Keratinocyte (primary cell): ENCODE data around the gene COQ8A. TPM values are rescaled to one million over a fixed set of nuclear protein-coding genes. Genes with fewer than 3 reads are reported as not detected.

Experiments
- DNase-seq: peaks from one replicate; pipeline ENCODE4 v3.0.0-alpha.2; 2011; ENCODE audit warnings: low read depth, missing footprints, low spot score
- FAIRE-seq: peaks from 2 replicates; lab custom pipeline; 2011; peaks lifted over from hg19 to GRCh38; lab: Jason Lieb, UNC
- H2AFZ ChIP-seq: 2 replicates; pipeline ENCODE4 v1.6.0; 2012; ENCODE audit warnings: low read length, control low read depth, inconsistent platforms; ENCODE audit not compliant: control insufficient read depth
- H3K27ac ChIP-seq: 2 replicates; pipeline ENCODE4 v1.5.1; 2011; ENCODE audit warnings: low read length; ENCODE audit not compliant: control insufficient read depth, insufficient read depth
- H3K27me3 ChIP-seq: 3 replicates; pipeline ENCODE4 v1.6.0; 2011; ENCODE audit warnings: low read length; ENCODE audit not compliant: control insufficient read depth, insufficient read depth; ENCODE audit errors: extremely low read depth
- H3K36me3 ChIP-seq, 2 experiments: 2 replicates in 1 of 2; 3 replicates in 1 of 2; pipeline ENCODE4 v1.5.1; 2011; ENCODE audit warnings: low read length in 2 of 2, mild to moderate bottlenecking in 1 of 2; ENCODE audit not compliant: control insufficient read depth in 2 of 2, insufficient read depth in 2 of 2; ENCODE audit errors: extremely low read depth in 1 of 2
- H3K4me1 ChIP-seq: 3 replicates; pipeline ENCODE4 v1.5.1; 2011; ENCODE audit warnings: low read length; ENCODE audit not compliant: control insufficient read depth, insufficient read depth; ENCODE audit errors: extremely low read depth
- H3K4me2 ChIP-seq: 3 replicates; pipeline ENCODE4 v1.6.0; 2011; ENCODE audit warnings: low read depth, low read length; ENCODE audit not compliant: control insufficient read depth, insufficient read depth; ENCODE audit errors: extremely low read depth
- H3K4me3 ChIP-seq, 3 experiments: fragments of 200-600 bp in 1 of 3; sonication (generic) in 1 of 3; 2 replicates in 2 of 3; 3 replicates in 1 of 3; pipeline ENCODE4 v1.5.1; 2011 to 2016; ENCODE audit warnings: low read length in 3 of 3, mild to moderate bottlenecking in 3 of 3, control low read depth in 2 of 3, inconsistent platforms in 1 of 3, low read depth in 1 of 3, mixed read lengths in 1 of 3, mixed run types in 1 of 3, moderate library complexity in 1 of 3; ENCODE audit not compliant: control insufficient read depth in 2 of 3, insufficient read depth in 2 of 3; ENCODE audit errors: extremely low read depth in 1 of 3
- H3K79me2 ChIP-seq: 2 replicates; pipeline ENCODE4 v1.6.0; 2012; ENCODE audit warnings: low read length; ENCODE audit not compliant: control insufficient read depth, insufficient read depth
- H3K9ac ChIP-seq: 3 replicates; pipeline ENCODE4 v1.6.0; 2011; ENCODE audit warnings: low read length; ENCODE audit not compliant: control insufficient read depth, insufficient read depth; ENCODE audit errors: extremely low read depth
- H3K9me1 ChIP-seq: 3 replicates; pipeline ENCODE4 v1.6.0; 2011; ENCODE audit warnings: low read length; ENCODE audit not compliant: control insufficient read depth, insufficient read depth; ENCODE audit errors: extremely low read depth
- H3K9me3 ChIP-seq: 2 replicates; pipeline ENCODE4 v1.5.1; 2012; ENCODE audit warnings: low read depth, low read length; ENCODE audit not compliant: control insufficient read depth
- H4K20me1 ChIP-seq: 3 replicates; pipeline ENCODE4 v1.6.0; 2011; ENCODE audit warnings: low read length; ENCODE audit not compliant: control insufficient read depth, insufficient read depth; ENCODE audit errors: extremely low read depth
- CTCF ChIP-seq, 3 experiments: IDR thresholded peaks in 1 of 3; conservative IDR thresholded peaks in 1 of 3; optimal IDR thresholded peaks in 1 of 3; 2 replicates in 2 of 3; 3 replicates in 1 of 3; pipeline versions ENCODE3 to v1.5.1; 2011; ENCODE audit warnings: low read length in 3 of 3, mild to moderate bottlenecking in 3 of 3, moderate library complexity in 2 of 3, control low read depth in 1 of 3, inconsistent platforms in 1 of 3; ENCODE audit not compliant: insufficient read depth in 2 of 3; ENCODE audit errors: extremely low read depth in 1 of 3
- EZH2 ChIP-seq: IDR thresholded peaks from one replicate; pipeline ENCODE4 v1.6.1; 2012; ENCODE audit warnings: inconsistent platforms, mild to moderate bottlenecking, low read length, moderate library complexity
- dilution Hi-C: fragments of 300-500 bp; cut with MboI; formaldehyde crosslinking; loops from one replicate; pipeline ENCODE4 v1.7.0; 2020; ENCODE audit warnings: low sequenced_read_pairs; ENCODE audit not compliant: extremely low pct_ligation_motif_present
- polyA plus RNA-seq, 5 experiments: library from polyadenylated mRNA; depleted of rRNA in 3 of 5; stranded (reverse) in 3 of 5; stranded (forward) in 1 of 5; unstranded in 1 of 5; fragments of >200 nt; gene quantifications; 1 replicate in 1 of 5; 2 replicates in 3 of 5; 3 replicates in 1 of 5; pipeline versions ENCODE4 v1.2.1 to v1.2.3, GENCODE V29; 2011 to 2012; ENCODE audit warnings: missing spikeins in 2 of 5, low read depth in 1 of 5, low replicate concordance in 1 of 5

The COQ8A gene
- polyA plus RNA-seq, 1 donor (not counting 4 experiments of a cell fraction or from before 2014, with no cell fraction given), result 3.8 TPM

- H3K4me1 ChIP-seq, result no peaks in the 10 kb centered on the region
- peaks cover 0 to 4% of the 10 kb centered on the region in 2 experiments for H3K36me3 ChIP-seq
- no peaks in the 10 kb centered on the region for H3K9me3 ChIP-seq
- H3K9me1 ChIP-seq, result no peaks in the 10 kb centered on the region
- no peak overlapping the region for H3K4me2 ChIP-seq
- no peaks in the 10 kb centered on the region for H4K20me1 ChIP-seq
- no peaks in the 10 kb centered on the region for H3K27me3 ChIP-seq
- H3K4me3 ChIP-seq, result no peak overlapping the region
- no peak overlapping the region for H2AFZ ChIP-seq
- no peak for FAIRE-seq
- no peak for TF ChIP-seq EZH2
- TF ChIP-seq CTCF (optimal IDR thresholded peaks at IDR 0.05 in 1 of 3, IDR thresholded peaks at IDR 0.05 in 1 of 3, conservative IDR thresholded peaks at IDR 0.05 in 1 of 3; ENCODE audit: extremely low read depth in 1 of 3, insufficient read depth in 2 of 3, low read length in 3 of 3), result no peak
- dilution Hi-C loops, result no loop called here
- H3K9ac ChIP-seq, result no peak overlapping the region
- no peak overlapping the region for H3K27ac ChIP-seq
- DNase-seq, result no peak
- no peaks in the 10 kb centered on the region for H3K79me2 ChIP-seq
These were observed 47.1 kb downstream of the COQ8A start for GRCh38 chr1:226987179-226987536.

GRCh38 chr1:226987623-226988333 is 47.7 kb downstream of the COQ8A start:
- TF ChIP-seq EZH2, result no peak
- TF ChIP-seq CTCF (optimal IDR thresholded peaks at IDR 0.05 in 1 of 3, IDR thresholded peaks at IDR 0.05 in 1 of 3, conservative IDR thresholded peaks at IDR 0.05 in 1 of 3; ENCODE audit: extremely low read depth in 1 of 3, insufficient read depth in 2 of 3, low read length in 3 of 3), result no peak
- H3K27me3 ChIP-seq, result no peaks in the 10 kb centered on the region
- dilution Hi-C loops, result no loop called here
- no peak overlapping the region for H2AFZ ChIP-seq
- no peaks in the 10 kb centered on the region for H3K9me1 ChIP-seq
- H3K36me3 ChIP-seq, result peaks cover 0 to 4% of the 10 kb centered on the region in 2 experiments
- no peak for FAIRE-seq
- H3K4me3 ChIP-seq, result no peak overlapping the region
- H3K9me3 ChIP-seq, result no peaks in the 10 kb centered on the region
- H3K4me1 ChIP-seq, result no peaks in the 10 kb centered on the region
- no peak overlapping the region for H3K9ac ChIP-seq
- H3K27ac ChIP-seq, result no peak overlapping the region
- H4K20me1 ChIP-seq, result no peaks in the 10 kb centered on the region
- DNase-seq, result no peak
- H3K4me2 ChIP-seq, result no peak overlapping the region
- no peaks in the 10 kb centered on the region for H3K79me2 ChIP-seq
